GM18511 (cell line): Measurements from ENCODE around the gene RHAG.

Experiments
- ATAC-seq: cut with Tn5 transposase; IDR thresholded peaks from one replicate; pipeline ENCODE4 v1.9.1; 2021; ENCODE audit warnings: mild to moderate bottlenecking, moderate library complexity; ENCODE audit not compliant: unreplicated experiment

RHAG gene

DNA sequence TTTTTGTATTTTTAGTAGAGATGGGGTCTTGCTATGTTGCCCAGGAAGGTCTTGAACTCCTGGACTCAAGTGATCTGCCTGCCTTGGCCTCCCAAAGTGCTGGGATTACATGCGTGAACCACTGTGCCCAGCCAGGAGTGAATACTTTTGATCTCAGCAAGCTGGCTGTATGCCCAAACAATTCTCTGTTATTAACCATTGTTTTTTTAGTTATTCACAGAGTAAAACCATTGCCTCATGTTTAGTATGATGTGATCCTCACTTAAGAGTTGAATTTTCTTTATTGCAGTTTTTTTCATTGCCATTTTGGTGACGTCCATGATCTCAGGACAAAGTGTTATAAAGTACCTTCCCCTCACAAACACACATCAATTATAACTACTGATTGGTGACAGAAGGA, 71.4 kb downstream of the RHAG start:
- ATAC-seq: no peak

GRCh38 chr6:49564552-49564951, 72.1 kb downstream of the RHAG start:
- ATAC-seq: no peak

DNA sequence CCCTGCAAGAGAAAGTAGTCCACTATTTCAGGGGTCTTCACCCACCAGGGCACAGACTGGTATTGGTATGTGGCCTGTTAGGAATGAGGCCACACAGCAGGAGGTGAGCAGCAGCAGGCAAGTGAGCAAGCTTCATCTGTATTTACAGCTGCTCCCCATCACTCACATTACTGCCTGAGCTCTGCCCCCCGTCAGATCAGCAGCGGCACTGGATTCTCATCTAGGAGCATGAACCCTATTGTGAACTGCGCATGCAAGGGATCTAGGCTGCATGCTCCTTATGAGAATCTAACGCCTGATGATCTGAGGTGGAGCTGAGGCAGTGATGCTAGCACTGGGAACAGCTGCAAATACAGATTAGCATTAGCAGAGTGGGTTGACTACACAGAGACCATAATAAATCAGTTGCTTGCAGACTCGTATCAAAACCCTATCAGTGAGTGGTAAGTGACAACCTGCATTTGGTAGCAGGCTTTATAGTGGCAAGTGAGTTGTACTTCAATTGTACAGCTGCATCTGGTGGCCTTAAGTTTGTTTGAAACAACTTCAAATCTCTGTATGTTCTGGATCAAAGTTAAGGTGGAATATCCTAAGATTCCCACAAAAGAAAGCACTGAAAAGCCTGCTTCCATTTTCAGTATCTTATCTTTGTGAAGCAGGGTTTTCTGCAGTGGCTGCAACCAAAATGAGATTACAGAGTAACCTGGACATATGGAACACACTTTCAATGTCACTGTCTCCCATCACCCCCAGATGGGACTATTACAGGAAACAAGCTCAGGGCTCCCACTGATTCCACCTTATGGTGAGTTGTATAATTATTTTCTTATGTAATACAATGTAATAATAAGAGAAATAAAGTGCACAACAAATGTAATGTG, 73.4 kb downstream of the RHAG start:
- no peak for ATAC-seq

GRCh38 chr6:49558238-49558637, 78.4 kb downstream of the RHAG start:
- ATAC-seq: no peak

DNA sequence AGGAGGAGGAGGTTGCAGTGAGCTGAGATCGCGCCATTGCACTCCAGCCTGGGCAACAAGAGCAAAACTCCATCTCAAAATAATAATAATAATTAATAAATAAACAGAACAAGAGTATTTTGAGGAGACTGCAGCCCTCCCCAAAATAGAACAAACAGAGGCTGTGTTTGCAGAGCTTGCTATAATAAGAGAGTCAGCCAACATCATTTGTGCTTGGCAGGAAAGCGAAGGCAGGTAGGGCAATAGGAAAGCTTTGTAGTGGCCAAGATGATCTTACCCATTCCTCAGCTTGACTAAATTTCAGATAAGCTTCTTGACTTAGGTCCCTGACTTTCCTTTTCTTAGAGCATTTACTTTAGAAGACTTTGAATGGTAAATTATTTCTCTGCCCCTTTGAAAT, 79.5 kb downstream of the RHAG start:
- ATAC-seq: no peak

- ATAC-seq: no peak
Measured at GRCh38 chr6:49556429-49556837, 80.2 kb downstream of the RHAG start.

DNA sequence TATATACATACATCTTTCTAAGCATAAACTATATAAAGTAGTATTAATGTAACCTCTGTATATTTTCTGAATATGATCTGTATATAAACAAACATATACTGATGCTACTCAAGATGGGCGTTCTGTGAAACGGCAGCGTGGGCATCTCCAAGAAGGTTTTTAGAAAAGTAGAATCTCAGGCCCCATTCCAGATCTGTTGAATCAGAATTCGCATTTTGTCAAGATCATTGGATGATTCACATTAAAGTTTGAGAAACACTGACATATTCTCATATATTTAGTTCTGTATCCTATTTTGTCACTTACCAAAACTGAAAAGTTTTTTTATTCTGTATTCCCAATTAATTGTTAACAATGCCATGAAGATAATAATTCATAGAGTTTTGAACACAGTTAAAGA, 80.7 kb downstream of the RHAG start:
- ATAC-seq: no peak
